Measurements from ENCODE around the gene MAP4K2.

Gene MAP4K2

GRCh38 chr11:64809781-64810241 is 6.8 kb upstream of the MAP4K2 start:
- DNase-seq (ENCODE audit: low read depth) = no peak
- TF ChIP-seq, protein P1, sequence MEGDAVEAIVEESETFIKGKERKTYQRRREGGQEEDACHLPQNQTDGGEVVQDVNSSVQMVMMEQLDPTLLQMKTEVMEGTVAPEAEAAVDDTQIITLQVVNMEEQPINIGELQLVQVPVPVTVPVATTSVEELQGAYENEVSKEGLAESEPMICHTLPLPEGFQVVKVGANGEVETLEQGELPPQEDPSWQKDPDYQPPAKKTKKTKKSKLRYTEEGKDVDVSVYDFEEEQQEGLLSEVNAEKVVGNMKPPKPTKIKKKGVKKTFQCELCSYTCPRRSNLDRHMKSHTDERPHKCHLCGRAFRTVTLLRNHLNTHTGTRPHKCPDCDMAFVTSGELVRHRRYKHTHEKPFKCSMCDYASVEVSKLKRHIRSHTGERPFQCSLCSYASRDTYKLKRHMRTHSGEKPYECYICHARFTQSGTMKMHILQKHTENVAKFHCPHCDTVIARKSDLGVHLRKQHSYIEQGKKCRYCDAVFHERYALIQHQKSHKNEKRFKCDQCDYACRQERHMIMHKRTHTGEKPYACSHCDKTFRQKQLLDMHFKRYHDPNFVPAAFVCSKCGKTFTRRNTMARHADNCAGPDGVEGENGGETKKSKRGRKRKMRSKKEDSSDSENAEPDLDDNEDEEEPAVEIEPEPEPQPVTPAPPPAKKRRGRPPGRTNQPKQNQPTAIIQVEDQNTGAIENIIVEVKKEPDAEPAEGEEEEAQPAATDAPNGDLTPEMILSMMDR (IDR thresholded peaks at IDR 0.05; ENCODE audit: control insufficient read depth, extremely low read depth, insufficient read depth) = no peak
- peak overlapping the region; percentile 96 for H3K4me3 ChIP-seq (ENCODE audit: low read depth, low read length)

DNA sequence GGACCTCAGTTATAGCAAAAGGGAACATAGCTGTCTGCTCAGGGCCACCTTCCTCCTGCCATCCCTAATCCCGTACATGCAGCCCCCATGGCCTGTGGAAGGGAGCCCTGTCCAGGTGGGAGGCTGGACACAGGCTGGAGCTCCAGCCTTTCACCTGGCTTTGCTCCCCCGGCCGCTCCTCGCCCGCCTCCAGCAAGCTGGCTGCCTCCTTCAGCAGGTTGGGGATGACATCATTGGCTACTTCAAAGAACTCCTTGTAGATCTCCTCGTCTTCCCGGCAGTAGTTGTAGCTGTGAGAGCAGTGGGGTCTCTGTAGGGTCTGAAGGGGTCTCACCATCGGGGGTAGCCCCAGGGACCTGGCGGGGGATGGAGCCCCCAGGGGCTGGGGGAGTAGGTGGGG is 2.5 kb upstream of the MAP4K2 start:
- TF ChIP-seq, protein P1 (IDR thresholded peaks at IDR 0.05; ENCODE audit: control insufficient read depth, extremely low read depth, insufficient read depth) = no peak
- no peak overlapping the region for H3K4me3 ChIP-seq (ENCODE audit: low read depth, low read length)
- DNase-seq (ENCODE audit: low read depth) = no peak

GRCh38 chr11:64804346-64805210 is 1.6 kb upstream of the MAP4K2 start:
- TF ChIP-seq, protein P1 (IDR thresholded peaks at IDR 0.05; ENCODE audit: control insufficient read depth, extremely low read depth, insufficient read depth) = no peak
- H3K4me3 ChIP-seq (ENCODE audit: low read depth, low read length) = peak overlapping the region; percentile 63
- no peak for DNase-seq (ENCODE audit: low read depth)

- TF ChIP-seq, protein P1 (IDR thresholded peaks at IDR 0.05; ENCODE audit: control insufficient read depth, extremely low read depth, insufficient read depth) = no peak
- DNase-seq (ENCODE audit: low read depth) = peak; percentile 63
- peak overlapping the region; percentile 63 for H3K4me3 ChIP-seq (ENCODE audit: low read depth, low read length)
Measured at GRCh38 chr11:64803846-64804345, 882 bp upstream of the MAP4K2 start.

- TF ChIP-seq, protein P1 (IDR thresholded peaks at IDR 0.05; ENCODE audit: control insufficient read depth, extremely low read depth, insufficient read depth) = no peak
- peak overlapping the region; percentile 49 for H3K4me3 ChIP-seq (ENCODE audit: low read depth, low read length)
- no peak for DNase-seq (ENCODE audit: low read depth)
Measured at GRCh38 chr11:64802370-64803157, 450 bp downstream of the MAP4K2 start.

- no peak overlapping the region; the same call in 1 of the 2 replicates for H3K4me3 ChIP-seq (ENCODE audit: low read depth, low read length)
- TF ChIP-seq, protein P1 (IDR thresholded peaks at IDR 0.05; ENCODE audit: control insufficient read depth, extremely low read depth, insufficient read depth) = no peak
- no peak for DNase-seq (ENCODE audit: low read depth)
Measured at GRCh38 chr11:64801561-64802369, 1.2 kb downstream of the MAP4K2 start.

All from LNCaP clone FGC (cell line).